Testis (tissue), 2 donors: ENCODE data around the gene LRRC30.

Experiments used
- CTCF ChIP-seq, 3 experiments: fragments of 450-650 bp in 2 of 3; fragments of 200-600 bp in 1 of 3; sonication (generic) in 1 of 3; IDR thresholded peaks; one replicate each; pipeline ENCODE4 v1.5.1; 2016 to 2019; ENCODE audit warnings: antibody characterized with exemption in 3 of 3, mild to moderate bottlenecking in 2 of 3, moderate library complexity in 1 of 3
- POLR2A ChIP-seq: fragments of 450-650 bp; IDR thresholded peaks from one replicate; pipeline ENCODE4 v1.6.1; 2017; ENCODE audit warnings: antibody characterized with exemption, mild to moderate bottlenecking, moderate library complexity

GRCh38 chr18:7206217-7206616 is 24.7 kb upstream of the LRRC30 start:
- TF ChIP-seq CTCF (IDR thresholded peaks at IDR 0.05), result no peak
- TF ChIP-seq POLR2A, result no peak
